Endodermal cell (in vitro differentiated cells): ENCODE data around the gene GCNT2. TPM values are rescaled to one million over a fixed set of nuclear protein-coding genes. Genes with fewer than 3 reads are reported as not detected.
A peak's percentile ranks its signal among the peaks of the same experiment; 100 is the strongest.
"Not testable (repeated sequence)": the region's sequence is repeated elsewhere in the genome, so short reads cannot be mapped to it uniquely, and the experiment has no call there.

ENCODE experiments used
- DNase-seq: peaks from one replicate; pipeline ENCODE4 v3.0.0-alpha.2; 2017
- H3K27ac ChIP-seq: 2 replicates; pipeline ENCODE4 v1.5.1; 2013; ENCODE audit warnings: mild to moderate bottlenecking, low read depth, low read length, moderate library complexity
- H3K27me3 ChIP-seq: 2 replicates; pipeline ENCODE4 v1.6.1; 2013; ENCODE audit warnings: mild to moderate bottlenecking, low read length, moderate library complexity; ENCODE audit not compliant: insufficient read depth, control insufficient read depth, poor library complexity, severe bottlenecking
- H3K36me3 ChIP-seq: 2 replicates; pipeline ENCODE4 v1.7.0; 2013; ENCODE audit warnings: mild to moderate bottlenecking, low read length, moderate library complexity; ENCODE audit not compliant: control insufficient read depth, insufficient read depth
- H3K4me1 ChIP-seq: one replicate; pipeline ENCODE4 v1.7.0; 2013; ENCODE audit warnings: low read length; ENCODE audit not compliant: control insufficient read depth, insufficient read depth
- H3K4me3 ChIP-seq: 2 replicates; pipeline ENCODE4 v1.5.1; 2013; ENCODE audit warnings: mild to moderate bottlenecking, low read length, moderate library complexity
- H3K9ac ChIP-seq: 2 replicates; pipeline ENCODE4 v1.6.1; 2013; ENCODE audit warnings: mild to moderate bottlenecking, low read length, moderate library complexity; ENCODE audit not compliant: poor library complexity, severe bottlenecking; ENCODE audit errors: extremely low read depth
- H3K9me3 ChIP-seq: 2 replicates; pipeline ENCODE4 v1.6.1; 2013; ENCODE audit warnings: mild to moderate bottlenecking, low read length, moderate library complexity; ENCODE audit not compliant: control insufficient read depth
- H3K27ac Mint-ChIP-seq: 2 replicates; pipeline ENCODE4 v1.8.0; 2020; ENCODE audit warnings: mixed read lengths
- H3K27me3 Mint-ChIP-seq: 2 replicates; pipeline ENCODE4 v1.8.0; 2021; ENCODE audit warnings: mild to moderate bottlenecking, mixed read lengths; ENCODE audit not compliant: insufficient read depth
- H3K36me3 Mint-ChIP-seq: 2 replicates; pipeline ENCODE4 v1.8.0; 2020; ENCODE audit warnings: low read depth, mixed read lengths
- H3K4me1 Mint-ChIP-seq: 2 replicates; pipeline ENCODE4 v1.8.0; 2020; ENCODE audit warnings: mixed read lengths
- H3K4me3 Mint-ChIP-seq: 2 replicates; pipeline ENCODE4 v1.8.0; 2020; ENCODE audit warnings: mild to moderate bottlenecking, moderate library complexity, mixed read lengths
- H3K9me3 Mint-ChIP-seq: 2 replicates; pipeline ENCODE4 v1.8.0; 2020; ENCODE audit warnings: mild to moderate bottlenecking, mixed read lengths
- CTCF ChIP-seq: fragments of 200-600 bp; sonication (generic); conservative IDR thresholded peaks from 2 replicates; pipeline ENCODE4 v1.5.0; 2021; ENCODE audit warnings: antibody characterized with exemption, mild to moderate bottlenecking
- WGBS, 2 experiments: methylation state at CpG; one replicate each; pipeline versions ENCODE4 v1.1.5 to v1.1.7; 2013; ENCODE audit warnings: missing lambda C conversion rate in 2 of 2, mixed read lengths in 1 of 2; ENCODE audit not compliant: insufficient coverage in 1 of 2, insufficient read length in 1 of 2; 5-methylcytosine and 5-hydroxymethylcytosine counted together
- total RNA-seq, 2 donors: library from RNA; stranded (reverse); fragmentation: NEBNext Ultra II Directional in 1 of 2; extraction: Animal tissue kit (Norgen Biotek cat#: 25700) in 1 of 2; gene quantifications; 2 replicates in 1 of 2; 3 replicates in 1 of 2; pipeline ENCODE4 v1.2.1, GENCODE V29; 2021

The GCNT2 gene
- total RNA-seq, 2 donors from 2014 or later: 23.3 to 24.9 TPM

DNA sequence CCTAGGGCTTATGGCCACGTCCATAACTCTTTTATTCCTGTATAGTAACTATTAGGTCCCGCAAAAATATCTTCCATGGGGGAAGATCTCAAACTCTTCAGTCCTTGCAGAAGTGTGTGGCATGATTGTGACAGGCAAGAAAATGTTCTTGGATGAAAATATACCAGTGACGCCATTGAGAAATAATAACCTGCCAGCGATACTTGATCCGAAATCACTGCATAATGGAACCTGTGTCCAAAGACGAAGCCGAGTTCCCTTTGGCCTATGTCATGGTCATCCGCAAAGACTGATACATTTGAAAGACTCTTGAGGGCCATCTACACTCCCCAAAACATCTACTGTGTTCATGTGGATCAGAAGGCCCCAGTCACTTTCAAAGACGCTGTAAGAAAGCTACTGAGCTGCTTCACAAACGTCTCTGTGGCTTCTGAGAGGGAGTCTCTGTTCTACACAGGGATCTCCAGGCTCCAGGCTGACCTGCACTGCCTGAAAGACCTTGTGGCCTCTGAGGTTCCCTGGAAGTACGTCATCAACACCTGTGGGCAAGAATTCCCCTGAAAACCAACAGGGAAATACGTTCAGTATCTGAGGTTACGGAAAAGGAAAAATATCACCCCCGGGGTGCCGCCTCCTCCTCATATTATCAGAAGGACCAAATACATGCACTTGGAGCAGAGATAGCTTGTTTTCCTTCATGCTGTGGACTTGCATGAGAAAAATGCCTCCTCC, 6.9 kb upstream of the GCNT2 start:
- Histone ChIP-seq H3K27me3 (no peaks in the 10 kb centered on the region), H3K9ac (no peak overlapping the region), H3K4me1 (no peaks in the 10 kb centered on the region), H3K9me3 (no peaks in the 10 kb centered on the region), H3K4me3 (no peak overlapping the region), H3K27ac (no peak overlapping the region), H3K36me3 (no peaks in the 10 kb centered on the region)
- WGBS, 2 experiments: 82 to 87% methylated on average over 10 to 15 of the region's 15 CpGs
- no peak overlapping the region for H3K4me3 Mint-ChIP-seq
- no peak for DNase-seq
- no peaks in the 10 kb centered on the region for H3K27me3 Mint-ChIP-seq
- peaks cover 13% of the 10 kb centered on the region for H3K4me1 Mint-ChIP-seq
- no peak overlapping the region for H3K27ac Mint-ChIP-seq
- no peaks in the 10 kb centered on the region for H3K36me3 Mint-ChIP-seq
- no peak for TF ChIP-seq CTCF
- no peaks in the 10 kb centered on the region for H3K9me3 Mint-ChIP-seq

DNA sequence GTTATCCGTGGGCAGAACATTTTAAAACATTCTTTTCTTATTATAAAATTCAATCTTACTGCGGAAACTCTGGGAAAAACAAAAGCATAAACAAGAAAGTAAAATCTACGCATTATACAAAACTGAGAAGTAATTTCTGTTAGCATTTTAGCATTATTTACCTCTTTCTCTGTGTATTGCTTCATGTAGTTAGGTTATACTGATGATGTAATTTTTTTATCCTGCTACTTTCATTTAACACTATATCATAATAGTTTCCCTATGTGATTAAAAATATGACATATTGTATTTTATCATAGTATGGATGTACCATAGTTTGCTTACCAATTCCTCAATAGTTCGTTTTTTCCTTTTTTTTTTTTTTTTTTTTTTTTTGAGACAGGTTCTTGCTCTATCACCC, 4.2 kb upstream of the GCNT2 start:
- no peak for TF ChIP-seq CTCF
- no peak overlapping the region for H3K9ac ChIP-seq
- no peak overlapping the region for H3K27ac ChIP-seq
- H3K4me1 ChIP-seq: peaks cover 8% of the 10 kb centered on the region
- Mint-ChIP-seq H3K36me3 (no peaks in the 10 kb centered on the region), H3K27me3 (no peaks in the 10 kb centered on the region), H3K4me1 (peaks cover 24% of the 10 kb centered on the region), H3K27ac (no peak overlapping the region), H3K9me3 (no peaks in the 10 kb centered on the region), H3K4me3 (no peak overlapping the region)
- no peaks in the 10 kb centered on the region for H3K36me3 ChIP-seq
- H3K4me3 ChIP-seq: no peak overlapping the region
- 93 to 97% methylated on average over 2 to 4 of the region's 4 CpGs for WGBS, 2 experiments
- DNase-seq: no peak
- no peaks in the 10 kb centered on the region for H3K27me3 ChIP-seq
- no peaks in the 10 kb centered on the region for H3K9me3 ChIP-seq

DNA sequence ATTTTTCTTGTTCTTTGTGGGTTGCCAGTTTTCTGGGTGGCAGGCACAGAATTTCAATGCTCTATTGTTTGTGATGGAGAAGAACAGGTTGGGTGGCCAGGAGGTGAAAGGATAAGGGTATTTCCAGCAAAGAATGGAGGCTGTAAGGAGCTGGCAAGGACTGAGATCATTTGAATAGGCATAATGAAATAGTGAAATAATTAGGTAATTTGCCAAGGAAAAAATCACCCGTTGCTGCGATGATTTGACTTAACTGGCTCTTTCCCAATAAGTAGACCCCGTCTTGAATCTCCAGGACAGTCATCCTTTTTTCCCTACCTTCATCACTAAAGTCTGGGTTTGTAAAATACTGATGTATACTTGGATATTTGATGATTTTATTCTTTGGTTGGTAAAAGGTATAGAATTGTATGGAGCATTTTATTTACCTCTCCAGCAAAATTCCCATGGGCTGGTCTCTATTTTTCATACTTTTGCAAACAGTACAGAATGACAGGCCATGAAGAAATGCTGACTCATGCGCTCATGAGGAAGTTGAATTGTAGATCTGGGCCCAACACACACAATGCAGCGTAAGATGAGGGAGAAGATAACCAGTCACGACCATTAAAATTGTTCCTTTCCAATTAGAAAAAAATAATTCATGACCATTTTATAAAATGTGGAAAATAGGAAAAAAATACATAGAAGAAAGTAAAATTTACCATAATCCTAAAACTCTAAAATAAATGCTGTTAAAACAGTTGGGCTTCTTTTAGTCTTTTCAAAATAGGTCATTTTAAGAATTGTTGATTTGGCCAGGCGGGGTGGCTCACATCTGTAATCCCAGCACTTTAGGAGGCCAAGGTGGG, 2.4 kb upstream of the GCNT2 start:
- no peak for DNase-seq
- Histone ChIP-seq H3K9ac (no peak overlapping the region), H3K36me3 (no peaks in the 10 kb centered on the region), H3K9me3 (no peaks in the 10 kb centered on the region), H3K4me1 (peaks cover 8% of the 10 kb centered on the region), H3K27me3 (no peaks in the 10 kb centered on the region), H3K27ac (no peak overlapping the region), H3K4me3 (no peak overlapping the region)
- WGBS, 2 experiments: 87 to 95% methylated on average over 4 to 7 of the region's 7 CpGs
- Mint-ChIP-seq H3K4me3 (no peak overlapping the region), H3K27ac (peak overlapping the region; percentile 9), H3K4me1 (peaks cover 36% of the 10 kb centered on the region), H3K36me3 (no peaks in the 10 kb centered on the region), H3K9me3 (no peaks in the 10 kb centered on the region), H3K27me3 (no peaks in the 10 kb centered on the region)
- no peak for TF ChIP-seq CTCF

DNA sequence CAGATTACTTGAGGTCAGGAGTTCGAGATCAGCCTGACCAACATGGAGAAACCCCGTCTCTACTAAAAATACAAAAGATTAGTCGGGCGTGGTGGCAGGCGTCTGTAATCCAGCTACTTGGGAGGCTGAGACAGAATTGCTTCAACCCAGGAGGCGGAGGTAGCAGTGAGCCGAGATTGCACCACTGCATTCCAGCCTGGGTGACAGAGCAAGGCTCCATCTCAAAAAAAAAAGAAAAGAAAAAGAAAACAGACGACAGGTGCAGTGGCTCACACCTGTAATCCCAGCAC, 1.8 kb upstream of the GCNT2 start:
- Mint-ChIP-seq H3K27ac (peak overlapping the region; percentile 9), H3K4me1 (peaks cover 36% of the 10 kb centered on the region)
- not testable (repeated sequence) for H3K27me3 ChIP-seq, H3K9me3 ChIP-seq, H3K4me3 ChIP-seq, H3K27me3 Mint-ChIP-seq, H3K4me1 ChIP-seq, DNase-seq, H3K9me3 Mint-ChIP-seq, H3K36me3 ChIP-seq, H3K9ac ChIP-seq, H3K27ac ChIP-seq, H3K36me3 Mint-ChIP-seq, H3K4me3 Mint-ChIP-seq
- WGBS, 2 experiments: 89 to 92% methylated on average over 7 to 8 of the region's 8 CpGs
